ENCODE results near the gene MUL1.
"Not testable (repeated sequence)": the region's sequence is repeated elsewhere in the genome, so short reads cannot be mapped to it uniquely, and the experiment has no call there.

The MUL1 gene

GRCh38 chr1:20507564-20508410 is at the start of gene MUL1:
Gene MUL1 (minus strand): TSS chr1:20508151. CDS start chr1:20508024, 127 bp downstream.
- peak; percentile 81 to 92 for DNase-seq

- no peak for DNase-seq
These were observed 47.8 kb upstream of the MUL1 start for GRCh38 chr1:20555758-20556120.

- no peak for DNase-seq
These were observed 47.2 kb upstream of the MUL1 start for GRCh38 chr1:20555025-20555757.

GRCh38 chr1:20552728-20553445 is 44.9 kb upstream of the MUL1 start:
- DNase-seq = no peak

- no peak for DNase-seq
These were observed 44.2 kb upstream of the MUL1 start, which contains the start of gene FAM43B for GRCh38 chr1:20551945-20552727. Gene FAM43B (plus strand): TSS chr1:20552573. CDS start chr1:20552974, 401 bp downstream.

GRCh38 chr1:20551161-20551560 is 43.2 kb upstream of the MUL1 start:
- DNase-seq = no peak

- no peak for DNase-seq
These were observed 38.7 kb upstream of the MUL1 start for GRCh38 chr1:20546637-20547036.

GRCh38 chr1:20540281-20540680 is 32.3 kb upstream of the MUL1 start:
- DNase-seq = no peak

- DNase-seq = no peak
These were observed 31.0 kb upstream of the MUL1 start for GRCh38 chr1:20538760-20539551.

- DNase-seq = no peak
These were observed 30.3 kb upstream of the MUL1 start for GRCh38 chr1:20538227-20538626.

- no peak for DNase-seq
These were observed 26.9 kb upstream of the MUL1 start for GRCh38 chr1:20534659-20535417.

GRCh38 chr1:20533635-20534034 is 25.7 kb upstream of the MUL1 start:
- DNase-seq = no peak

- DNase-seq = no peak
These were observed 22.9 kb upstream of the MUL1 start for GRCh38 chr1:20530901-20531300.

GRCh38 chr1:20530306-20530705 is 22.4 kb upstream of the MUL1 start:
- DNase-seq = no peak

GRCh38 chr1:20528221-20528620 is 20.3 kb upstream of the MUL1 start:
- no peak for DNase-seq

- no peak for DNase-seq
These were observed 18.3 kb upstream of the MUL1 start for GRCh38 chr1:20526267-20526666.

GRCh38 chr1:20521960-20522861 is 14.3 kb upstream of the MUL1 start:
- peak; percentile 63 to 64 for DNase-seq

- DNase-seq = not testable (repeated sequence)
These were observed 11.8 kb upstream of the MUL1 start for GRCh38 chr1:20519609-20520262.

Data from NCI-H2081 (cell line).